Spleen (tissue), 11 donors: ENCODE results near the gene GRIA2. TPM values are rescaled to one million over a fixed set of nuclear protein-coding genes. Genes with fewer than 3 reads are reported as not detected.

Source experiments
- DNase-seq: peaks from one replicate; pipeline ENCODE4 v3.0.0-alpha.2; 2020
- H3K27ac ChIP-seq, 8 donors: fragments of 200-600 bp; sonication (generic) in 7 of 8; 1 replicate in 4 of 8; 2 replicates in 4 of 8; pipeline versions ENCODE4 v1.5.0 to v1.8.0; 2016 to 2021; ENCODE audit warnings: inconsistent platforms in 4 of 8, mild to moderate bottlenecking in 4 of 8, moderate library complexity in 1 of 8
- H3K27me3 ChIP-seq, 7 donors: fragments of 200-600 bp; sonication (generic) in 6 of 7; replicated peaks in 1 of 7; 1 replicate in 4 of 7; 2 replicates in 3 of 7; pipeline versions ENCODE4 v1.5.0 to v1.8.0; 2016 to 2021; ENCODE audit warnings: inconsistent platforms in 3 of 7, mild to moderate bottlenecking in 1 of 7
- H3K36me3 ChIP-seq, 6 donors: fragments of 200-600 bp; sonication (generic) in 5 of 6; 1 replicate in 4 of 6; 2 replicates in 2 of 6; pipeline versions ENCODE4 v1.5.0 to v1.8.0; 2016 to 2021; ENCODE audit warnings: inconsistent platforms in 2 of 6
- H3K4me1 ChIP-seq, 6 donors: fragments of 200-600 bp; sonication (generic) in 5 of 6; 1 replicate in 3 of 6; 2 replicates in 3 of 6; pipeline versions ENCODE4 v1.5.0 to v1.8.0; 2016 to 2021; ENCODE audit warnings: inconsistent platforms in 3 of 6
- H3K4me3 ChIP-seq, 8 donors: fragments of 200-600 bp; sonication (generic) in 7 of 8; 1 replicate in 4 of 8; 2 replicates in 4 of 8; pipeline versions ENCODE4 v1.5.0 to v1.8.0; 2016 to 2021; ENCODE audit warnings: inconsistent platforms in 4 of 8, mild to moderate bottlenecking in 4 of 8, moderate library complexity in 2 of 8
- H3K9me3 ChIP-seq, 8 donors: fragments of 200-600 bp; sonication (generic) in 7 of 8; 1 replicate in 4 of 8; 2 replicates in 4 of 8; pipeline versions ENCODE4 v1.5.0 to v1.8.0; 2016 to 2021; ENCODE audit warnings: inconsistent platforms in 4 of 8
- POLR2A ChIP-seq, 3 donors: fragments of 450-650 bp; IDR thresholded peaks; one replicate each; pipeline ENCODE4 v1.5.1; 2017; ENCODE audit warnings: antibody characterized with exemption in 3 of 3, mild to moderate bottlenecking in 1 of 3
- POLR2AphosphoS5 ChIP-seq, 3 donors: sonication (generic); formaldehyde crosslinking; IDR thresholded peaks; one replicate each; pipeline ENCODE4 v1.5.1; 2017; ENCODE audit warnings: antibody characterized with exemption in 3 of 3
- WGBS, 5 donors: extraction: QIAGEN DNeasy Blood & Tissue Kit in 3 of 5; methylation state at CpG; one replicate each; pipeline versions ENCODE4 v1.1.5 to v1.1.7; 2013 to 2018; 5-methylcytosine and 5-hydroxymethylcytosine counted together
- intact Hi-C: fragments of 100-400 bp; cut with DNase I; formaldehyde crosslinking; loops from one replicate; pipeline ENCODE4 v1.15.0; 2023; ENCODE audit warnings: low total_unique reads
- polyA plus RNA-seq, 3 donors: library from polyadenylated mRNA; stranded (reverse); fragments of 200-250 nt; gene quantifications; one replicate each; pipeline ENCODE4 v1.2.1, GENCODE V29; 2013
- total RNA-seq, 7 donors: library from RNA; depleted of rRNA in 3 of 7; stranded (reverse); fragments of >200 nt in 3 of 7; fragmentation: NEBNext Ultra II Directional in 4 of 7; extraction: Animal tissue kit (Norgen Biotek cat#: 25700) in 4 of 7; gene quantifications; one replicate each; pipeline versions ENCODE4 v1.1.0 to v1.2.1, GENCODE V29; 2016 to 2021
- TF ChIP-seq, protein P1 (sequence below), 11 experiments: fragments of 200-600 bp in 7 of 11; fragments of 450-650 bp in 4 of 11; sonication (generic) in 4 of 11; IDR thresholded peaks in 8 of 11; conservative IDR thresholded peaks in 3 of 11; 1 replicate in 7 of 11; 2 replicates in 4 of 11; pipeline versions ENCODE4 v1.4.0 to v1.8.0; 2016 to 2021; ENCODE audit warnings: antibody characterized with exemption in 11 of 11, inconsistent platforms in 4 of 11, mild to moderate bottlenecking in 1 of 11
- donor health status: healthy with polysubstance abuse.
- donor health status: DM: no; HTN: no; CAD: no; lungs with moderate emphysema.
- donor health status: DM: no; HTN: no; CAD: no.
- donor health status: Bipolar disorder and iron deficiency.
- donor health status: healthy.
- donor health status: DM: no; HTN: no; CAD: no.
- donor health status: DM: yes; HTN: yes; CAD: no.

GRIA2 gene
- total and polyA plus RNA-seq, 10 donors: 0.02 to 0.06 TPM; not detected in 8

DNA sequence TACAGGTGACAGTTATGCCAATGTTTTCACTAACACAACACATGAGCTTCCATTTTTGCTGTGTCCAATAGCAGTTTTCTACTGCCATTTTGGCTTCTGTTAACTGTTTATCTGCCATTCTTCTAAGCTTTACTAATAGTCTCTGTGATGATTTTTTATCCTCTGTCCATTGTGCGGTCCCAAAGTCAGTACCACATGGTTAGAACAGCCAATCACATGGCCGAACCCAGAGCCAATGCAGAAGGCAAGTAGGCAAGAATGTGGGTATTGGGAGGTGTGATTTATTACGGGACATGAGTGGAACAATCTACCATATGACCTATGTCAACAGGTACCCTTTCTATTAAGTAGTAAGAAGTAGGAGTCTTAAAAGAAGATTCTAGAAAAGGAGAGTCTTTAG lies 61.5 kb downstream of the GRIA2 start:
- H3K4me3 ChIP-seq: no peak overlapping the region
- intact Hi-C loops: no loop called here
- no peak for DNase-seq
- no peaks in the 10 kb centered on the region for H3K36me3 ChIP-seq
- WGBS, 5 donors: 74 to 90% (median 81%) methylated on average over 3 of the region's 3 CpGs
- TF ChIP-seq POLR2A (IDR thresholded peaks at IDR 0.05) (no peak), POLR2AphosphoS5 (IDR thresholded peaks at IDR 0.05) (no peak)
- TF ChIP-seq, protein P1, sequence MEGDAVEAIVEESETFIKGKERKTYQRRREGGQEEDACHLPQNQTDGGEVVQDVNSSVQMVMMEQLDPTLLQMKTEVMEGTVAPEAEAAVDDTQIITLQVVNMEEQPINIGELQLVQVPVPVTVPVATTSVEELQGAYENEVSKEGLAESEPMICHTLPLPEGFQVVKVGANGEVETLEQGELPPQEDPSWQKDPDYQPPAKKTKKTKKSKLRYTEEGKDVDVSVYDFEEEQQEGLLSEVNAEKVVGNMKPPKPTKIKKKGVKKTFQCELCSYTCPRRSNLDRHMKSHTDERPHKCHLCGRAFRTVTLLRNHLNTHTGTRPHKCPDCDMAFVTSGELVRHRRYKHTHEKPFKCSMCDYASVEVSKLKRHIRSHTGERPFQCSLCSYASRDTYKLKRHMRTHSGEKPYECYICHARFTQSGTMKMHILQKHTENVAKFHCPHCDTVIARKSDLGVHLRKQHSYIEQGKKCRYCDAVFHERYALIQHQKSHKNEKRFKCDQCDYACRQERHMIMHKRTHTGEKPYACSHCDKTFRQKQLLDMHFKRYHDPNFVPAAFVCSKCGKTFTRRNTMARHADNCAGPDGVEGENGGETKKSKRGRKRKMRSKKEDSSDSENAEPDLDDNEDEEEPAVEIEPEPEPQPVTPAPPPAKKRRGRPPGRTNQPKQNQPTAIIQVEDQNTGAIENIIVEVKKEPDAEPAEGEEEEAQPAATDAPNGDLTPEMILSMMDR (IDR thresholded peaks at IDR 0.05 in 8 of 11, conservative IDR thresholded peaks at IDR 0.05 in 3 of 11): no peak
- H3K27me3 ChIP-seq: no peaks in the 10 kb centered on the region
- H3K27ac ChIP-seq: no peak overlapping the region
- H3K4me1 ChIP-seq: no peaks in the 10 kb centered on the region
- peaks cover 0 to 6% (median 0%) of the 10 kb centered on the region in 8 donors for H3K9me3 ChIP-seq

DNA sequence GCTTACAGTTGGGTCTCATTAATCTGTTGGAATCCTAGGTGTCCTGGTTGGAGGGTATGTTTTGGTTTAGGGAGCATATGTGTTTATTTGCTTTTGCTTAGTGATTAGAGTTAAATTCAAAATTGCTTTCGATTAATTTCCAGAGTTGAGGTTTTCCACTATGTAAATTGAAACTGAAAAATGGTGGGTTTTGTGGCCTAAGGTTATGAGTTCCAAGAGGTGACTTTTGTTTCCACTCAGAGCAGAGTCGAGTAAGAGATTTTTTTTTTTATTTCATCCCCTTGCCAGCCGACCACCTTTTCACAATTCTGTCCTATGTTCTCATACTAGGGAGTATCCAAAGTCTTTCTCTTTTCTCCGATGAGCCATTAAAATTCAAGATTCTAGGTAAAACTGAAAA lies 66.9 kb downstream of the GRIA2 start:
- DNase-seq: no peak
- whole genome bisulfite sequencing, 5 donors: 70 to 79% (median 74%) methylated on average over 4 of the region's 4 CpGs
- Histone ChIP-seq H3K9me3 (no peaks in the 10 kb centered on the region), H3K27ac (no peak overlapping the region), H3K36me3 (no peaks in the 10 kb centered on the region), H3K4me3 (no peak overlapping the region), H3K4me1 (no peaks in the 10 kb centered on the region), H3K27me3 (no peaks in the 10 kb centered on the region)
- no peak for TF ChIP-seq POLR2AphosphoS5 (IDR thresholded peaks at IDR 0.05)
- TF ChIP-seq, protein P1 (IDR thresholded peaks at IDR 0.05 in 8 of 11, conservative IDR thresholded peaks at IDR 0.05 in 3 of 11): no peak
- TF ChIP-seq POLR2A (IDR thresholded peaks at IDR 0.05): no peak
- intact Hi-C loops: no loop called here

DNA sequence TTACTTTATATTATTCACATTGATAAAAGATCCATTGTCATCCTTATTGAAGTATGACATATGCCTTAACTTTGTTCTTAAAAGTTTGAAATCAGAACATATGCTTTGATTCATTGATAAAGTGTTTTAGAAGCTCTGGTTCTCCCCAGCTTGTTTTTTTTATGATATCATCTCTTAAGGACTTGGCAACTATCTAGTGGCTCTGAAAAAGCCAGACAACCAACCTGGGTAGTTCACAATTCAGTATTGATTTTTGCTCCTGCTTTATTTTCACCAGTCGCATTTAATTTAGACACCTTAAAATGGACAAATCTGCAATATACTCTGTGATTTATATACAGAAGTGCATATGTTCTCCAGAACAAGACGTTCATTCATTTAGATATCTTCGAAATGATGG lies 70.1 kb downstream of the GRIA2 start:
- Histone ChIP-seq H3K36me3 (no peaks in the 10 kb centered on the region), H3K27me3 (no peaks in the 10 kb centered on the region), H3K27ac (no peak overlapping the region), H3K4me3 (no peak overlapping the region), H3K9me3 (no peaks in the 10 kb centered on the region), H3K4me1 (no peaks in the 10 kb centered on the region)
- DNase-seq: no peak
- TF ChIP-seq POLR2AphosphoS5 (IDR thresholded peaks at IDR 0.05): no peak
- TF ChIP-seq POLR2A (IDR thresholded peaks at IDR 0.05): no peak
- intact Hi-C loops: no loop called here
- 73 to 81% (median 79%) methylated on average over 3 of the region's 3 CpGs for WGBS, 5 donors

DNA sequence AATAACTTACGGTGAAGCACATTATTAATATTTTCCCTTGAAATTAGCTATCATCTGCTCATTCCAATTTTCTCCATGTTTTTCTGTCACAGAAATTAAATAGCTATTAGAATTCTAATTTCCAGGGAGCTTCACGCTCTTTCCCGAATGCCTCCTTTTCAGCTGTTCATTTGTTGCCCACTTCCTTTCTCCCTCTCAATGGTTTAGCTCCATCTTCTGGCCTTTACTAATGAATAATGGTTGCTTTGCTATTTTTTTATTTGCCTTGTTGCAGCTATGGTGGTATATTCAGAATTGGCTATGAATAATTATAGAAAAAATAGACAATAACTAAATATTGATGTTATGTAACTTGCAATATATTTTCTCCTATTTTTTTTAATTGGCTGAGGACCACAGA lies 70.5 kb downstream of the GRIA2 start:
- H3K27ac ChIP-seq: no peak overlapping the region
- no peak overlapping the region for H3K4me3 ChIP-seq
- no peaks in the 10 kb centered on the region for H3K4me1 ChIP-seq
- no peaks in the 10 kb centered on the region for H3K27me3 ChIP-seq
- intact Hi-C loops: no loop called here
- H3K36me3 ChIP-seq: no peaks in the 10 kb centered on the region
- TF ChIP-seq, protein P1 (IDR thresholded peaks at IDR 0.05 in 8 of 11, conservative IDR thresholded peaks at IDR 0.05 in 3 of 11): no peak
- TF ChIP-seq POLR2A (IDR thresholded peaks at IDR 0.05) (no peak), POLR2AphosphoS5 (IDR thresholded peaks at IDR 0.05) (no peak)
- no peak for DNase-seq
- H3K9me3 ChIP-seq: no peaks in the 10 kb centered on the region
- WGBS, 5 donors: 76 to 82% (median 77%) methylated on average over 3 of the region's 3 CpGs

DNA sequence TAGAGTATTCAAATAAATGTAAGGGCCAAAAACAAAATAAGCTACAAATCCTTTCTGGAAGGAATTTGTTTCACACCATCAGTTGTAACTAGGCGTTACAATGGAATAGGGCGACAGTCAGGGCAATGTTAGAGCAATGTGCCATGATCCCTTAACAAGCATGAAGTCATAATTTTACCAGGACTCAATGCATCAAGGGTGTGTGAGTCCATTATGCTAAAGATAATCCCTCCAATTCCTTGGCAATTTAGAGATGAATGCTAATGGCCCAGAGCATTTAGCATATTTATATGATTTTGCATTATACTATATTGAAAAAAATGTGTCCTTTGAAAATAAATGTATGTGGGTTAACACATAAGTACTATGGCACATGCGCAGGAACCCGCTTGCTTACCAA lies 73.1 kb downstream of the GRIA2 start:
- H3K27ac ChIP-seq: no peak overlapping the region
- TF ChIP-seq POLR2A (IDR thresholded peaks at IDR 0.05) (no peak), POLR2AphosphoS5 (IDR thresholded peaks at IDR 0.05) (no peak)
- TF ChIP-seq, protein P1 (IDR thresholded peaks at IDR 0.05 in 8 of 11, conservative IDR thresholded peaks at IDR 0.05 in 3 of 11): no peak
- WGBS, 5 donors: 83 to 96% (median 89%) methylated on average over 4 of the region's 4 CpGs
- no peaks in the 10 kb centered on the region for H3K27me3 ChIP-seq
- intact Hi-C loops: no loop called here
- H3K9me3 ChIP-seq: no peaks in the 10 kb centered on the region
- H3K4me3 ChIP-seq: no peak overlapping the region
- H3K4me1 ChIP-seq: no peaks in the 10 kb centered on the region
- DNase-seq: no peak
- H3K36me3 ChIP-seq: no peaks in the 10 kb centered on the region
